SU-DHL-6 (cell line): ENCODE measurements around the gene CDC45.
"Not testable (repeated sequence)": the region's sequence is repeated elsewhere in the genome, so short reads cannot be mapped to it uniquely, and the experiment has no call there.

Experiments used
- H2AFZ ChIP-seq: fragments of 200-600 bp; sonication (generic); 2 replicates; pipeline ENCODE4 v1.6.1; 2014; ENCODE audit warnings: low read depth, mild to moderate bottlenecking, moderate library complexity, mixed read lengths, antibody characterized with exemption, low read length; ENCODE audit not compliant: severe bottlenecking
- H3F3A ChIP-seq: fragments of 200-600 bp; shearing (Covaris generic); 2 replicates; pipeline ENCODE4 v1.6.0; 2016; ENCODE audit warnings: antibody characterized with exemption, mild to moderate bottlenecking; ENCODE audit not compliant: insufficient read depth
- H3K27ac ChIP-seq: fragments of 200-600 bp; sonication (generic); 2 replicates; pipeline ENCODE4 v1.5.1; 2016; ENCODE audit warnings: low read depth, mild to moderate bottlenecking, low read length, moderate library complexity, mixed read lengths
- H3K27me3 ChIP-seq: fragments of 200-600 bp; sonication (generic), shearing (Covaris generic); 2 replicates; pipeline ENCODE4 v1.6.0; 2014; ENCODE audit warnings: mild to moderate bottlenecking, low read length
- H3K36me3 ChIP-seq: fragments of 200-600 bp; sonication (generic); 2 replicates; pipeline ENCODE4 v1.6.1; 2014; ENCODE audit warnings: mild to moderate bottlenecking, low read length, mixed read lengths
- H3K4me2 ChIP-seq: fragments of 300-600, 200-600 bp; shearing (Covaris generic), sonication (generic); 2 replicates; pipeline ENCODE4 v1.6.0; 2014; ENCODE audit warnings: low read length, low read depth, mild to moderate bottlenecking; ENCODE audit not compliant: poor library complexity, severe bottlenecking
- H3K4me3 ChIP-seq: fragments of 200-600 bp; sonication (generic); 2 replicates; pipeline ENCODE4 v1.5.1; 2014; ENCODE audit warnings: antibody characterized with exemption, low read length, mild to moderate bottlenecking, mixed read lengths; ENCODE audit not compliant: insufficient read depth, poor library complexity, severe bottlenecking
- H3K79me2 ChIP-seq: fragments of 200-600 bp; sonication (generic); 2 replicates; pipeline ENCODE4 v1.6.1; 2014; ENCODE audit warnings: mild to moderate bottlenecking, low read length, moderate library complexity; ENCODE audit not compliant: insufficient read depth
- H3K9ac ChIP-seq: fragments of 200-600 bp; sonication (generic); 2 replicates; pipeline ENCODE4 v1.7.0; 2014; ENCODE audit warnings: mild to moderate bottlenecking, low read length
- H3K9me2 ChIP-seq: fragments of 200-600 bp; sonication (generic); replicated peaks from 2 replicates; pipeline ENCODE4 v1.6.1; 2014; ENCODE audit warnings: low read length; ENCODE audit not compliant: insufficient read depth
- H3K9me3 ChIP-seq: fragments of 200-600 bp; sonication (generic); 2 replicates; pipeline ENCODE4 v1.6.1; 2014; ENCODE audit warnings: low read length, mixed read lengths; ENCODE audit not compliant: insufficient read depth
- H4K20me1 ChIP-seq: fragments of 200-600 bp; sonication (generic); 2 replicates; pipeline ENCODE4 v1.6.1; 2014; ENCODE audit warnings: low read depth, mild to moderate bottlenecking, antibody characterized with exemption, low read length, moderate library complexity, mixed read lengths
- CTCF ChIP-seq: fragments of 200-600 bp; sonication (generic); IDR thresholded peaks from one replicate; pipeline ENCODE4 v1.5.1; 2017; ENCODE audit warnings: antibody characterized with exemption, mild to moderate bottlenecking, low read length, moderate library complexity; ENCODE audit not compliant: insufficient read depth, poor library complexity, severe bottlenecking
- EZH2phosphoT487 ChIP-seq: fragments of 200-600 bp; sonication (generic), shearing (Covaris generic); conservative IDR thresholded peaks from 2 replicates; pipeline ENCODE4 v1.6.1; 2018; ENCODE audit warnings: mild to moderate bottlenecking, antibody characterized with exemption, low read length, moderate library complexity, mixed read lengths

CDC45 gene

GRCh38 chr22:19440411-19441195 lies 39.1 kb upstream of the CDC45 start:
- Histone ChIP-seq H3K27ac (no peak overlapping the region), H3K36me3 (no peaks in the 10 kb centered on the region), H3K9ac (no peak overlapping the region), H3K79me2 (peaks cover 28% of the 10 kb centered on the region; the same call in 1 of the 2 replicates), H3K27me3 (no peaks in the 10 kb centered on the region), H3K4me2 (no peak overlapping the region), H2AFZ (no peak overlapping the region), H3K9me2 (no peaks in the 10 kb centered on the region), H3K9me3 (no peaks in the 10 kb centered on the region), H4K20me1 (no peaks in the 10 kb centered on the region), H3K4me3 (no peak overlapping the region), H3F3A (no peaks in the 10 kb centered on the region)
- TF ChIP-seq EZH2phosphoT487 (no peak), CTCF (no peak)

DNA sequence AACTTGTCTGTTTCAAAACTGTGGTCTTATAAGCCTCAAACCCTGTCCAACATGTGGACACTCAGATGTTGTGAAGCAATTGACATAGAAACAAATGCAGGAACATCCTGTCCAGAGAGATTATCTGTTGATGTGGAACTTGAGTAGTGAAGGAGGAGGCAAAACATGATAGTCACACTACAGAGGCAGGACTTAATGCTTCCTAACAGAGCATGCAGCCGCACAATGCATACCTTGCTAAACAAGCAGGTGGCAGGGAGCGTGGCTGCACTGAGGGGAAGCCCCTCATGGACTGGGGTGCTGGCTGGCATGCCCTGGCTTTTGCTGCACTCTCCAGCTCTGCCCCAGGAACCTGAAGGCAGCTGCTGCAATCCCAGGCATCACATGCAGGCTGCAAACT lies 37.6 kb upstream of the CDC45 start:
- Histone ChIP-seq H3K36me3 (no peaks in the 10 kb centered on the region), H3K27me3 (no peaks in the 10 kb centered on the region), H3K79me2 (peaks cover 43% of the 10 kb centered on the region), H3K4me2 (no peak overlapping the region), H3K4me3 (no peak overlapping the region), H3K27ac (no peak overlapping the region), H3F3A (no peaks in the 10 kb centered on the region), H2AFZ (no peak overlapping the region), H3K9me3 (no peaks in the 10 kb centered on the region), H4K20me1 (no peaks in the 10 kb centered on the region), H3K9ac (no peak overlapping the region), H3K9me2 (no peaks in the 10 kb centered on the region)
- TF ChIP-seq EZH2phosphoT487 (no peak), CTCF (no peak)

GRCh38 chr22:19443544-19444211 lies 36.0 kb upstream of the CDC45 start:
- no peaks in the 10 kb centered on the region for H3K9me2 ChIP-seq
- H3K9me3 ChIP-seq = no peaks in the 10 kb centered on the region
- peaks cover 48% of the 10 kb centered on the region for H3K79me2 ChIP-seq
- H3K36me3 ChIP-seq = no peaks in the 10 kb centered on the region
- no peak overlapping the region for H3K4me2 ChIP-seq
- no peaks in the 10 kb centered on the region for H4K20me1 ChIP-seq
- no peaks in the 10 kb centered on the region for H3K27me3 ChIP-seq
- no peak for TF ChIP-seq CTCF
- no peak for TF ChIP-seq EZH2phosphoT487
- no peak overlapping the region for H2AFZ ChIP-seq
- H3F3A ChIP-seq = no peaks in the 10 kb centered on the region
- no peak overlapping the region for H3K4me3 ChIP-seq
- H3K27ac ChIP-seq = no peak overlapping the region
- no peak overlapping the region for H3K9ac ChIP-seq

DNA sequence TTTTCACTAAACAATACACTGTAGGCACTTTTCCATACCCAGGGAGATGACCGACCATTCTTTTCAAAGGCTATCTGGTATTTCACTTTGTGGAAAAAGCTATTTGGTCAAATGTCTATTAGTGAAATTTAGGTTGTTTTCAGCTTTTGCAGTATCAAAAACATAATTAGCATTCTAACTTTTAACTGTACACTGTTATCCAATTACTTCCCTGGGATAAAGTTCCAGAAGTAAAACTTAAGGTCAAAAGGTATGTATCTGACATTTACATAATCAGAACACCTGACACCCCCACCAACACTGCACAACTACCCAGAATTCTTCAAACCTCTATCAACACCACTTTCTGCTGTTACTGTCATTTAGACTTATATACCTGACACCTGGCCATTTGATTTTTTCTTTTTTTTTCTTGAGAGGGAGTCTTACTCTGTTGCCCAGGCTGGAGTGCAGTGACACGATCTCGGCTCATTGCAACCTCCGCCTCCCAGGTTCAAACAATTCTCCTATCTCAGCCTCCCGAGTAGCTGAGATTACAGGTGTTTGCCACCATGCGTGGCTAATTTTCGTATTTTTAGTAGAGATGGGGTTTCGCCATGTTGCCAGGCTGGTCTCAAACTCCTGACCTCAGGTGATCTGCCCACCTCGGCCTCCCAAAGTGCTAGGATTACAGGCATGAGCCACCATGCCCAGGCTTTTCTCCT lies 34.3 kb upstream of the CDC45 start:
- not testable (repeated sequence) for H3K27me3 ChIP-seq, H3F3A ChIP-seq, H3K36me3 ChIP-seq, H3K9me2 ChIP-seq, H3K9ac ChIP-seq, H3K9me3 ChIP-seq, H4K20me1 ChIP-seq, H3K4me3 ChIP-seq, H3K27ac ChIP-seq, H2AFZ ChIP-seq
- Histone ChIP-seq H3K4me2 (peak overlapping the region; percentile 57), H3K79me2 (peaks cover 51% of the 10 kb centered on the region)
